GM19193 (cell line): ENCODE results near the gene DDOST.

ENCODE experiments used
- POLR2A ChIP-seq: IDR thresholded peaks from 4 replicates; pipeline ENCODE4 v1.6.1; 2011; ENCODE audit not compliant: insufficient read depth, insufficient read length; ENCODE audit errors: extremely low read depth

The DDOST gene

DNA sequence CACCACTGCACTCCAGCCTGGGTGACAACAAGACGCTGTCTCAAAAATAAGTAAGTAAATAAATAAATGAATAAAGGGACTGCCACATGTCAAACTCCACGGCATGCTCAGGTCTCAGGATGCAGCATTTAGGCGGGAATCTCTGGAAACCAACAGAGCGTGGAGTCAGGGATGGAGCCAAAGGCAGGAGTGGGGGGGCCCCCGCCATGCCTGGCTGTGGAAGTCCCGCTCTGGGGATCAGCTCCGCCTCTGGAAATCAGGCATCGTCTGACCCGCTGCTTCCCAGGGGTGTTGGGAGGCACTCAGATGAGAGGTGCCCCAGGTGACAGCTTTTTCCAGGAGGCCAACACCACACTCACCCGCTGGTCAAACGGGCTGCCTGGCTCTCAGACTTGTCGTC is 36.4 kb upstream of the DDOST start:
- no peak for TF ChIP-seq POLR2A

DNA sequence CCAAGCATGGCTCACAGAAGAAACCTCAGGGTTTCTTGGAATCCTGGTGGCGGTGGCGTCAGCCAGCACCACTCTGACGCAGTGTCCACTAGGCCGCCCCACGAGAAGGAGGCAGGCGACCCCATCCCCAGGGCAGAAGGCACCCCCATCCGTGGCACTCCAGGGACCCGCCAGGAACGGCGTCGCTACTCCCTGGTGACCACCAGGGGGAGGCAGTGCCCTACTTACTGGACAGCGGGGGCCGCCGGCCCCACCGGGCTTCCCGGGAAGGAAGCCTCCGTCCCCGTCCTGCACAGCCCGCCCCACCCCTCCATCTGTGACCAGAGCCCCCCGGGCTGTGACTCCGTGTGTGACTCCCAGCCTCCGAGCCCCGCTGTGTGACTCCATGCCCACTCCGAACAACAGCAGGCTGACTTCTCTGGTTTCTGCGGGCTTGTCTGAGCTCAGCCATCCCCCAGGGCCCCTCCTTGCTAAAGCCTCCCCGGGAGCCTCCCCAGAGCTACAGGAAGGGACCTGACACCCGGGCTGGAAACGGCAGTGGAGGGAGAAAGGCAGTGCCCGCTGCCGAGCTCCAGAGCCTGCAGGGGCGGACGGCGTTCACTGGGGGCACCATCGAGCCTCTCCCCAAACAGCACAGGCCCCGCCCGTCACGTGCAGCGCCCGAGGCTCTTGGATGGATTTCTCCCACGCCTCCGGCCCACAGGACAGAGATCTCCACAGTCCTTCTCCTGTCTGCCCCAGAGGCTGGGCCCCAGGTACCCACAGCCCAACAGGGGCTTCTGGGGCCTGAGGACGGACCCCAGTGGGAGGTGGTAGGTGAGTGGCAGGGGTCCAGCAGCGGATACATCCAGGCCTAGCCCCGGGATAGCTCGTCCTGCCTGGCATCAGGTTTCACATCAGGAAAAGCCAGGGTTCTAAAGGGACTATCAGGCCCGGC is 35.5 kb upstream of the DDOST start:
- TF ChIP-seq POLR2A = no peak

DNA sequence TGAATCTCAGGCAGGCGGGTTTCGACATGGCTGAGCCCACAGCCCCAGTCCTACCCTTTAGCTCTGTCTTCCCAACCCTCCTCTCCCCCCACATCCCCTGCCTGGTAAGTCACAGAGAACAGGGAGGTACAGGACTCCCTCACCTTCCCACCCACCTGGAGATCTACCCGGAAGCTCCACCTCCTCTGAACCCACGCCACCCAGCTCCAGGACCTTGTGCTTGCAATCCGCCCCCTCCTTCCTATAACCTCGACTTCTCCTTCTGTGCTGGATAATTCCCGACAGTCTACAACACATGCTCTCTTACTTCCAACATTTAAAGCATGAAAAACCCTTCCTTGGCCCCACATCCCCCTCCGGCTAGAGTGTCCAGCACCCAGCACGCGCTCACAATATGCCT is 34.3 kb upstream of the DDOST start:
- TF ChIP-seq POLR2A = no peak

DNA sequence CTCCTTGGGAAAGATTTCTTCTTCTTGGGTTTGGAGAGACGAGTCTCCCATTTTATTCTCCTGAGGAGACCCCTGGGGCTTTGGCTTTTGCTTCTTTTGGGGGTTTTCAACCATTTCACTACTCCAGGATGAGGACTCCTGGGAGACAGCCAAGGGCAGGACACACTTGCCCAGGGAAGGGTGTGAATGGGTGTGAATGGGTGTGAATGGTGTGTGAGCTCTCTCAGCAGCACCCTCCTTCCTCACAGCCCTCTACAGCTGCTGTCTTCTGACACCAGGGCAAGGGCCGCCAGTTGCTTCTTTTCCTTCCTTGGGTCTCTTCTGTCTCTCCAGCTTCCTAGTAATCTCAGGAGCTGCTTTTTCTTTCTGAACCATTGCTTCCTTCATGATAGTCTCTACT is 32.5 kb upstream of the DDOST start:
- TF ChIP-seq POLR2A = no peak

DNA sequence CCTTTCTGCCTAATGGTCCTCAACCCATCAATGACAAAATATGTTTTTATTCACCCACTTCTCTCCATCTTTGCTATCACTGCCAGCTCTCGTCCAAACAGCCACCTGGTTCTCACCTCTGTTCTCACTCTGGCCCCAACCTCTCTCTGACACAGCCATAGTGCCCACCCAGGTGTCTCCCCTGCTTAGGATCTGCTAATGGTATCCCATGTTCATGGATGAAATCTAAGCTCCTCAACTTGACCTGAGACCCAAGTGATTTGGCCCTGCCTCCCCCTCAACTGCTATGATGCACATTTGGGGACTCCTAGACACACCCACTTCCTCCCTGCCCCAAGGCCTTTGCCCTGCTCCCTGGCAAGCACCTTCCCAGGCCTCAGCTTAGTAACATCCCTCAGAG is 30.7 kb upstream of the DDOST start:
- no peak for TF ChIP-seq POLR2A

DNA sequence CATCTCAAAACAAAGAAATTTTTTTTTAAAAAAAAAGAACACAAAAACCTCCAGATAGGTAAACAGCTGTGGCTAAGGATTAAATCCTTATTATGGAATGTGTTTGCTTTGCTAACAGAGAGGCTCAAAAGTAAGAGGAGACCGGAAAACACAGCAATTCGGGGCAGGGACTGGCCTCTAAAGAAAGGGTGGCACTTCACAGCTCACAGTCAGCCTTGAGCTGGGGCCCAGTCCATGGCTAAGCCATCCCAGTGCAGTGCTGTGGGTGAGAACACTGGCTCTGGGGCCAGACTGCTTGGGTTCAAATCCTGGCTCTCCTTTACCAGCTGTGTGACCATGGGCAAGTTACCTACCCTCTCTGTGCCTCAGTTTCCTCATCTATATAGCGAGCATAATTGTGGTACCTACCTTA is 28.5 kb upstream of the DDOST start:
- TF ChIP-seq POLR2A = no peak

DNA sequence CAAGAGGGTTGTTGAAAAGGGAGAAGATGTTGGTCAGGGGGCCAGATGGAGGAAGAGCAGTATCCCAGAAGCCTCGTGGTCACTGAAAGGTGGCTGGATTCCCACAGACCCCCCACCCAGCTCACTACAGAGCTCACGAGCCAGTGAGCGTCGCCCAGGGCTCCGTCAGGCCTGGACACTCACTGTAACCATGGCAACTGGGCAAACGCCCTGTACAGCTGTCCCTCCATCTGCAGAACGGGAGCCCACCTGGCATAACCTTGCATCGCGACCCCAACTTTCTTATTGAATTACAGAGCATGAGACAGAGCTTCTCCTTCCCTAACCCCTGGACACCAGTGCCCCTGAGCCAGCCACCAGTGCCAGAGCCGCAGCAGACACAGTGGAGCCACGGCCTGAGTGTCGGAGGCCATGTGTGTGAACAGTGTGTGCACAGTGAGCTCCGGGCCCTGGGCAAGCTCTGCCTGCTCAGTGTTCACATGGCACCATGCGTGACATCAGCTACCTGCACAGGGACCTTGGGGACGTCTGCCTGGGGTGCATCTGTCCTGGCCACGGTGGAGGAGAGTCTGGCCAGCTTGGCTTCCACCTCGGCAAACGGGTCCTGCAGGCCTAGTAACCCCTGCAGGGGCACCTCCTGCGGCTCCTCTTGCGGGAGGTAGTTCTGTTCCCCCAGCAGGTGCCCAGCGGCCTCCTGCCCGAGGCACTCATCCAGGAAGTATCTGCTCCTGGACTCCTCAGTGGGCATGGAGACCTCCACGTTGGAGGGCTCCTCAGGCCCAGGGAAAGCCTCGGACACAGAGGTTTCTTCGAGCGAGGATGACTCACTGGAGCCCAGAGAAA is 25.9 kb upstream of the DDOST start:
- TF ChIP-seq POLR2A = no peak

DNA sequence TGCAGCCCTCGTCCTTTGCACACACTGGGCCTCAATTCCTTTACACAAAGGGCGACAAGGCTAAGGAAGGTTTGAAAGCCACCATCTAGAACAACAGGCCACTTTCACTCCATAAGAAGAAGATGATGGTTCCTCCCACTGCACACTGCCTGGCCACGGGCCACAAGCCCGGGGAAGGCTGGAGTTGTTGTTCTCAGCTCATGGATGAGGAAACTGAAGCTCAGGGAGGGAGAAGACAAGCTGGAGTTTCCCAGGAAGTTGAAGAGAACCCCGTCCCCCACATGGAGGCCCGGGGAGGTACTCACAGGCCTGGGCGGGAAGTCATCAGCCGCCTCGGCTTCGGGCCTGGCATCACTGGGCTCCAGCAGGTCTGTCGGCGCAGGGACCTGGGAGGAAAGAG is 24.6 kb upstream of the DDOST start:
- no peak for TF ChIP-seq POLR2A

DNA sequence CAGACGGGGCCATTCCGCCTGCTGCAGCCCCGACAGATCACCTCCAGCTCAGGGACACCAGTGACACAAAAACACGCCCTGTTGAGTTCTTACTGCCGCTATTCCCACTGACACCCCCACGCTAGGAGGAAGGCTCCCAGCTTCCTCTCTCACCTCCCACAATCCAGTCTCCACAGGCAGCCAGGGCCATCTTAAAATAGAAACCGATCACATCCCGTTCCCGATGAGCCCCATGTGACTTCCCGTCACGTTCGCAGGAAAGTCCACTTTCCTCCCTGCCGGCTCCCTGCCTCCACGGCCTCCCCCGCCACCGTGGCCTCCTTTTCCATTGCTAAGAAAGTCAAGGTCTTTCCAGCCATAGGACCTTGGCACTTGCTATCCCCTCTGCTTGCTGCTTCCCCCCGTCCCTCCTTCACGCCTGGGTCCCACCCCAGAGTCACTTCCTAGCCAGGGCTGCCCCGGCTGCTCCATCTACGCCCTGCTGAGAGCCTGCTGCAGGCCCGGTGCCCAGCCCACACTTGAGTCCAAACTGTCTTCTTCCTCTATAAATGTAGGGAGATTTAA is 24.0 kb upstream of the DDOST start:
- TF ChIP-seq POLR2A = no peak

DNA sequence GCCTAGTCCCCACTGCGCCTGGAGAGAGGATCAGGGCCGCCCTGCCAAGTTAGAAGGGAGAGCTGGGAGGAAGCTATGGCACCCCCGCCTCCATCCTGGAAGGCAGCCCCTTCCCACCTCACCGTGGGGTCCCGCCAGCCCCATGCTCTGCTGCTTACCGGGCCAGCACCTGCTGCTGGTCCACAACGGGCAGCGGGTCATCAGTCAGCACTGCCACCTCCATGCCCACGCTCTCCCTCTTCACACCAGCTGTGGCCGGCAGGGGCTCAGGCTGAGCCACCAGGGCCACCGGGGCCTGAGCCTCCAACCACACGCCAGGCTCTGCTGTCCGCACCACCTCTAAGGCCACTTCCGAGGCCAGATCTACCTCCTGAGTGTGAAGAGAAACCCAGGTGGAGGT is 23.5 kb upstream of the DDOST start:
- TF ChIP-seq POLR2A = no peak

DNA sequence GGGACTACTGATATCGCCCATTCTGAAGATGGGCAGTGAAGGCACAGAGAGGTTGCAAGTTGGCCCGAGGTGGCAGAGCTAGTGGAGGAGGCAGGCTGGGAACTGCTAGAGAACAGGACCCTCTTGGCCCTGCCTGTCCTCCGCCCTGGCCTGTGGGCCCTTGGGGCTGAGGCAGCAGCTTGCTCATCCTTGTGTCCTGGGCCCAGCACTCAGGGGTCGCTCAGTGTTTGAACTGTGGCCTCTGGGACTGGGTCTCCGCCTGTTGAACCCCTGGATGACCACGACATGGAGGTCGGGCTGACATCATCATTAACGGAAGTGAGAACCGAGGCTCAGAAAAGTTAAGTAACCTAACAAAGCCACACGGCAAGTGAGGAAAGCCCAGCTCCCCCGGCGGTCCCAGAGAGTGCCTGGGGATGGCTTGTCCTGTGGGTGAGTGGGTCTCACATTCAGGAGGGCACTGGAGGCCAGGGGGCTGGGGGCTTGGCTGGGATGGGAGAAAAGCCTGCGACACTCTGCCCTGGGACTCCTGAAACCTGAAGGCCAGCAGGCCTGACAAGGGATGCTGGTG is 23.0 kb upstream of the DDOST start:
- no peak for TF ChIP-seq POLR2A

DNA sequence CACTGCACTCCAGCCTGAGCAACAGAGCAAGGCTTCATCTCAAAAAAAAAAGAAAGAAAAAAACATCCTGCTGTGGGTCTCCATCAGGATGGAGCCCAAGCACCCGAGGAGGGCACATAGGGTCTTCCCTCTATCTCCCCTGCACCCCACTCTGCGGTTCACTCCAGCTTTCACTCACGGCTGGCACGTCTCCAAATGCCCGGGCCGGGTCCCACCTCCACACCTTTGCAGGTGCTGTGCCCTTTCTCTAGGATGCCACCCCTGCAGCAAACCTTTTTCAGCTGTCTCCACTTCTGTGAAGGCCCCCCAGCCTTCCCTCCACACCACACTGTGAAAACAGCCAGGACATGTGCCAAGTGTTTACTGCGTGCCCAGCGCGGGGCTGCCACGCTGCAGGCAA is 22.4 kb upstream of the DDOST start:
- TF ChIP-seq POLR2A = no peak

DNA sequence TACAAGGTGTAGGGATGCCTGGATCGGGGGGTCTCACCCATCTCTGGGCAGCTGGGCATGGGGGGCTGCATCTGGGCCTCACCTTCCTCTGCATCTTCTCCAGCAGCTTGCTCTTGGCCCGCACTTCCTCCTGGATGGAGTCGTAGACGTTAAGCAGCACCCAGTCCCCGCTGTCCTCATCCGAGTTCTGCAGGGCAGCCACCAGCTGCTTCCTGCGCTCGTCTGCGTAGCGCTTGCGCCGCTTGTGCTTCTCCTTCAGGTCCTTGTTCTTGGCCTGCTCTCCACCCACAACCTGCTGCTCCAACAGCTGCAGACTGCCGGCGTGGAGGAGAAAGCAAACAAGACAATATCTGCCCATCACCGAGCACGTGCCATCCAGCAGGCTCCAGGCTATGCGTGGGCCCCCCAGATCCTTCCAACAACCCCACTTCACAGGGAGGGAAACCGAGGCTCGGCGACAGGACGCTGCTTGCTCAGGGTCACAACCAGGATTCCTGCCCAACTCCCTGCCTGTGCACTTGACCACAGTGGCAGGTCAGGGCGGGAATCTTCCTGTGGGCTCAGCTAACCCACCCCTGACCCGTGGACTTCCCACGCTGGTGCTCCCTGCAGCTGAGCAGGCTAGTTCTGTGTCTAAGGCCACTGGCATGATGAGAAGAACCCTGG is 21.5 kb upstream of the DDOST start:
- TF ChIP-seq POLR2A = no peak

DNA sequence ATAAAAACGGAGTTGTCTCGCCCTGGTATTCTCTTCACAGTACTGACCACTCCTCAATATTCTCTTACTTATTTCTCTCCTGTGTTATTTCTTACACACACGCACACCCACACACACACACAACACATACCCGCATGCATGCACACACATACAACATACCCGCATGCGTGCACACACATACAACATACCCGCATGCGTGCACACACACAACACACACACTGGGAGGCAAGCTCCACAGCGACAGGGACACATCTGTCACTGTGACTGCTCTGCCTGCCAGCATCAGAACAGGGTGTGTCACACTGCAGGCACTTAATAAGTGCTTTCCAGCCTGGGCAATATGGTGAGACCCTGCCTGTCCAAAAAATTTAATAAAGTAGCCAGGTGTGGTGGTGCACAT is 20.8 kb upstream of the DDOST start:
- TF ChIP-seq POLR2A = no peak

DNA sequence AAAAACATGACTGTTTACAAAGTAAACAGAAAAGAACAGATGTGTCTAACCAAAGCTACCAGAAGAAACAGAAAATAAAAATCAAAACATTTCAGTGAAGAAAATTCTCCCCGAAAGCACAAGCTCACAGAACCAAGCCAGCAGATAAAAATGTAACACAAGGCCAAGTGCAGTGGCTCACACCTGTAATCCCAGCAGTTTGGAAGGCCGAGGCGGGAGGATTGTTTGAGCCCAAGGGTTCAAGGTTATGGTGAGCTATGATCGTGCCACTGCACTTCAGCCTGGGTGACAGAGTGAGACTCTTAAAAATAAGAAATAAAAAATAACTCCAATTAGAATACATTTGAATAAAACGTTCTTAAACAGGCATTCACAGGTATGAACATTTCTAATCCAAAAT is 19.1 kb upstream of the DDOST start:
- no peak for TF ChIP-seq POLR2A

DNA sequence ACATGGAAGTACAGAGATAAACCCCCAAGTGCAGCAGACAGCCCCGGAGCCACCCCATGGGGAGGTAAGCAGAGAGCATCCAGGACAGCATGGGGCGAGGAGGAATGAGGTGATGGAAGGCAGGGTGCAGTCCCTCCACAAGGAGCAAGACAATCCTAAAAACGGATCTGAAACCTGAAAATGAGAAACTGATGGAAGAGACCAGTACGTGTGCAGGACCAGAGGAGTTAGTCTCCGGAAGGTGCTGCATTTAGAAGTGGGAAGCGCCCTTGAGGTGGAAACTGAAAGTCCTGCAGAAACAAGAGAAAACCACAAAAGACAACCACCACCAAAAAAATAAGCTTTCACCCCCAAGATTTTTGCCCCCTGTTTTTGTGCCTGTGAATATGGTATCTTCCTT is 17.4 kb upstream of the DDOST start:
- TF ChIP-seq POLR2A = no peak

DNA sequence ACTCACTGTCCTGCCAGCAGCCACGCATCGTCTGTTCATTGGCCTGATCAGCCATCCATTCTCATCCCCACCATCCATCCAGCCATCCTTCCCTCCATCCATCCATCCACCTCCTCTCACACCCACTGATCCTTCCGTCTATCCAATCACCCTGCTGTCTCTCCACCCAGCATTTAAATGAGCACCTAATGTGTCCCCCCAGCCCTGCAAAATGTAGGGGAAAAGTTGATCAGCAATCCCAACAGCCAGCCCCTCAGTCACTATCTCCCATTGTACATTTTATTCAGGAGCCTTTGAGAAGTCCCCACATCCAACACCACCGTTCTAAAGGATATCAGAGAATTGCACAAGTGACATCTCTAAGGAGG is 11.1 kb upstream of the DDOST start:
- no peak for TF ChIP-seq POLR2A
